Left renal pelvis (tissue), 4 donors: ENCODE measurements around the gene ASPG. TPM values are rescaled to one million over a fixed set of nuclear protein-coding genes. Genes with fewer than 3 reads are reported as not detected.
"Not testable (repeated sequence)": the region's sequence is repeated elsewhere in the genome, so short reads cannot be mapped to it uniquely, and the experiment has no call there.

Experiments used
- DNase-seq, 4 donors: peaks; one replicate each; pipeline ENCODE4 v3.0.0-alpha.2; 2013; ENCODE audit warnings: low read depth in 4 of 4, low spot score in 3 of 4
- polyA plus RNA-seq, 4 donors: library from polyadenylated mRNA; unstranded; fragments of 120-200 nt; gene quantifications; one replicate each; pipeline ENCODE4 v1.2.1, GENCODE V29; 2013; ENCODE audit not compliant: insufficient read length in 4 of 4

The ASPG gene
- polyA plus RNA-seq, 4 donors = 1.4 to 18.9 (median 10.0) TPM

DNA sequence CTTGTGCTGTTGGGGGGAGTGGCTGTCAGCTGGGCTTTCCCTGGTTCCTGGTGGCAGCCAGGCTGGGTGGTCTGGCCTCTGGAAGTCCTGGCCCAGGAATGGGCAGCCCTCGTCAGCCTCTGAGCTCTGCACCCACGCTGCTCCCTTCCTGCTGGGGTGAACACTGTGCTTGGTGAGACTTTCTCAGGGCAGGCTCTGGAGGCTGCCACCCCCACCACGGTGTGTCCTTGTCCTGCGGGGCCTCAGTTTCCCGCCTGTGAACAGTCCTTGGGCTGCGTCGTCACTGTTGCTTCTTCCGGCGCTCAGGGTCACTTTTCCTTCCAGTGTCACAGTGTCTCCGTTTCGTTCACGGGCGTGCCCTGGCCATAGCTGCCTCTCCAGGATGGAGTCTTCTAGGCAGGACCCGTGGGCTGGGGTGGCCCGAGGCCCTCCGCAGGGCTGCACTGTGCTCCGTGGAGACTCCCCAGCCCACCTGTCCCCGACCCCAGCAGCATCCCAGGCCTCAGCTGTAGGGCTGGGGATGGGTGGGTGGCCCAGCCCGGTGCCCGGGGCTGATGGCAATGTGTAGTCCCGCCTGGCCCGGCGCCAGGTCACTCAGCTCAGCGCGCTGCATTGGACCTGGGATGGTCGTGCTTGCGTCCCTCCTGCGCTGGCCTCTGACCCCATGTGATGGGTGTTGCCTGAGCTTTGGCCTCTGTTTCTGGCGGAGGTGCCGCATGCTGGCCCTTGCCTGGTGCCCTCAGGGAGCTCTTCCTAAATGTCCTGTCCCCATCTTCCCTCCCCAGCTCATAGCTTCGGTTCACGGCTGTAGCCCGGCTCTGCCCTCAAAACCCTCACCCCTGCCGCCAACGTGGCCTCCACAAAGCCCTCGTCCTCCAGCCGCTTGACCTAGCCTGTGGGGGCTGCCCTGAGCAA lies 59.7 kb downstream of the ASPG start:
- DNase-seq = no peak

DNA sequence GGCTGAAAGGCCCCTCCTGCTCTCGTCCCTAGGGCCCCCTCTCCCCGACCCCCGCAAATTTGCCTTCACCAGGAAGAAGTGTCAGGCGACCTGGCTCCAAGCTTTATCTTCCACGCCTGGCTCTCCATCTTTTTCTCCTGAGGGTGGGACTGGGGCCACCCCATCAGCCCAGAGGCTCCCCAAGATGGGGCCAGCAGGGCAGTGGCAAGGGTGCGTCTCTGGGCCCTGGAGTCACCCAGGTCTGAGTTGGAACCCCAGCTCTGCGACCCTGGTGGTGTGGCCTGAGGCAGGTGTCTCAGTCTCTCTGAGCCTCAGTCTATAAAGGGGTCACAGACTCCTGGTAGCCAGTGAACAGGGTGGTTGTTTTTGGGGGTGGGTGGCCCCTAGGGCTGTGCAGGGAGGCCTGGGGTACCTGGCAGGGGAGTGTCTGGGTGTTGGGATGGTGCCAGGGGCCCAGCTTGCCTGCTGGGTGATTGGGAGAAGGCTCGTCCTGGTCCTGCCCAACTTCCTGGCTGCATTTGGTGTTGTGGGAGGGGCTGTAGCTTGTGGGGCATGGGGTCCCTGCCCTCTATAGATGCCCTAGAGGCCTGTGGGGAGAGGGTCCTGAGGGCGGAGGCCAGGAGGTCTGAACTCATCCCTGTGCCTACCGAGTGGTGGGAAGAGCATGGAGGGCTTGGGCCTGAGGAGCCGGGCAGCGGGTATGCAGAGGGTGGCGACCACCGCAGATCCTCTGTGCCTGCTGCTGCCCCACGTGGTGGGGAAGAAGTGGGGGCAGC lies 60.5 kb downstream of the ASPG start:
- DNase-seq = no peak

DNA sequence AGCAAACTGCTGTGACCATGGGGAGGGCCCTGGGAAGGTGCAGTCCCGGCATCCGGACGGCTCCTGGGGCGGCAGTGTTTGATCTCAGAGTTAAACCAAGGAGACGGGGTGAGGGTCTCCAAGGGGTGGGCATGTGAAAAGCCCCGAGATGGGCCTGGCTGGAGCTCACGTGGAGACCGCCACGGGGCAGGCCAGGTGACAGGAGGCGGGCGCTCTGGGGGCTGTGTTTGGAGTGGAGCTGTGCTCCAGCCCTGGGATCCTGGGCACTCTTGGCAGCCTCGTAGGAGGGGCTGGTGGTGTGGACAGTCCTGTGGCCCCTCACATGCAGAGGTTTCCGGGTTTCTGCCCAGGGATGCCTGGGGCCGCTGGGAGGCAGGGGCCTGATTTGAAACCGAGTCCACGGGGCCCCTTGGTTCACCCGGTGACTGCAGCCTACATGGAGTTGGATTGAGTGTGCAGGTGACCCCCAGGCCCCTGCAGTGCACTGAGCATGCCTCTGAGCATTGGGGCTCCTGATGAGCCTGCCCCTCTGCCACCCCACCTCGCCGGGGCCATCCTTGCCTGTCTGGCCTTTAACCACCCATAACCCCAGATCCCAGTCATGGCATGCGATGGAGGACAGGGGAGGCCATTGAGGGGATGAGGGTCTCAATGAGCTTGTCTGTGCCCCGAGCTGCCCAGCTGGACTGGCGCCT lies 61.3 kb downstream of the ASPG start:
- DNase-seq = no peak

DNA sequence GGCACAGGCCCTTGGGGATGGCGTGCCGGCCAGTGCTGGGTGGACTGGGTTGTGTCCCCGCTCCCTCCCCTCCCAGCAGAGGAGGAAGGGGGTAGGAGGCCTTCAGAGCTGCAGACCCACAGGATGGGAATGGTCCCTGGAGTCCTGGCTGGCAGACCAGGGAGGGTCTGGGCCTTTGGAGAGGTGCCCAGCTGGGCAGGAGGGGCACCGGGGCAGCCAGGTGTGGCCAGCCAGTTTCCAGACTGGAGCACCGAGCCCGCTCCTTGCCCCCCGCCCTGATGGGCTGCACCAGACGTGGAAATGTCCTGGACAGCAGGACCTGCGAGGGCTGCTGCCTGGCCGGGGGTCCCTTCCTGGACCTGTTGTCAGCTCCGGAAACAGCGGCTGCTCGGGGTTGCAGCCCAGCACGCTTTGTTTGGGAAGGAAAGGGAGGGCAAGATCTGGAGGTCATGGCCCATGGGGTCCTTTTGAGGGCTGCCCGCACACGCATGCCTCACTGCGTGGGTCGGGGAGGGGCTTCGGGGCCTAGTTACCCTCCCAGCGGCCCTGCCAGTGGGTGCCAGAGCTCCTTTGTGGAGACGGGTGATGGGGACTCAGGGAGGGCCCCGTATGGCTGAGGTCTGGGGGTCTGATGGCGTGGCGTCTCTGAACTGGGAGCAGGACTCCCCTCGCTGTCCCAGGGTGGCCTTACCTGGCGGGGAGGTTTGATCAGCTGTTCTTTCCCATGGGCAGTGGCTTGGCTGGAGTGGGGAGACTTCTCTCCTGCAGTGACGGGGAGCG lies 62.0 kb downstream of the ASPG start:
- DNase-seq = no peak

DNA sequence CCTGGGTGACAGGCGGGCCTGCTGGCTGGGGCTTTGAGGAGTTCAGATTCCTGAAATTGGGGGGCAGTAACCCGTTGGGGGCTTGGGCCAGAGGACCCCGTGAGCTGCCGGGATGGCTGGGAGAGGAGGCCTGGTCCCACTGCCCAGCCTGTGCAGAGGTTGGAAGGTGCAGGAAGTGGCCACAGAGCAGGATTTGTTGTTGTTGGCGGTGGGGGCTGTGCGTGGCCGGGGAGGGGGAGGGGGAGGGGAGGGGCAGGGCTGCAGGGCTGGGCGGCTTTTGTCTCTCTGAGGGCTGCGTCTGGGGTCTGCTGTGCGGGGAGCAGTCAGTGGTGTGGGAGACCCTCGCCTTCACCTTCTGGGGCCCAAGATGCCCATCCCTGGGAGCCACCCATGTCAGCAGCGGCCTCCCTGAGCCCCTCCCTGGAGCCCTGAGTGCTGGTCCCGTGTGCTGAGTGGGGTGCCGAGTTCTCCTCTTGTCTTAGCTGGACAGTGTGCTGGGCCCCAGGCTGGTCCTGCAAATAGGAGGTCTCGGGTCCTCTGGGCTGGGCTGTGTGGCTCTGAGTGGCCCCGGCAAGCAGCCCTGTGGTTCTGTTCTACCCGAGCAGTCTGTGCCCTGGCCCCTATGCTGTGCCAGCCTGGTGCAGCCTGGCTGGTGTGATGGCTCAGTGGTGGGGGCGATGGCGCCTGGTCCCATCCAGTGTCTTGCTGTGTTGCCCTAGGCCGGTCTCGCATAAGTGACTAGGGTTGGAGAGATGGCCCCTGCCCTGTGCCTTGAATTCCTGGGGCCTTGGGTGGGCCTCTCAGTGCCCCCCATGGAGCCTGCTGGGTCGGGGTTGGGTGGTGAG lies 63.2 kb downstream of the ASPG start:
- DNase-seq = no peak

DNA sequence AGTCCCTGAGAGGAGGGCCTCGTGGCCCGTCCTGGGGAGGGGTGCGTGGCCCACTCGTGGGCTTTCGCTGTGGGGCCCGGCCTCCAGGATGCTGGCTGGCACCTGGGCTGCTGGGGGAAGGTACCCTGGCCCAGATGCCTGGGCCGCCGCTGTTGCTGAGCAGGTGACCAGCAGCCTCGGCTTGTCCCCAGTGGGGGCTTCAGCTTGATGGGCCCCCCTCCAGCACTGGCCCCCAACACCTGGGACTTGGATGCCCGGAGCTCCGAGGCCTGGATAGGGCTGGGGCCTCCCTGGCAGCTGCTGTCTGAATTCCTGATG lies 63.7 kb downstream of the ASPG start:
- no peak for DNase-seq

DNA sequence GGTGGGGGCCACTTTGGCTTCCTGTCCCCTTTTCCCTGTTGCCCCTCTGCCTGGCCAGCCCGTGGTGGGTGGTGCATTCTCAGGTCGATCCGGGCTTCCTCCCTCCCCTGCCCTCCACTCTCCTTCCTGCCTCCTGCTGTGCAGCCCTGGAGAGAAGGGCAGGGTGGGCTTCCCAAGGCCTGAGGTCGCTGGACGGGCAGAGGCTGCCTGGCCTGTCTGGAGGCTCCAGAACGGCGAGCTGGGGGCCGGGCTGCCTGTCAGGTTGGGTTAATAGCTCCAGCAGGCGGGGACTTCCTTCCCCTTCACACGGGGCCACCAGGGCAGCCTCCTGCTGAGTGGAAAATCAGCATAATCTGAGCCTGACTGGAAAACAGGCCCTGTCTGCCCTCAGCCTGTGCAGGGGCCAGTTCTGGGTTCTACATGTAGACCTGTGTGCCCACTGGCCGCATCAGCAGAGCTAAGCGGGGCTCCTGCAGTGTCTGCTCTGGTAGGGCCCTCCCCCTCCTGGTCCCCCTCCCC lies 64.2 kb downstream of the ASPG start:
- no peak for DNase-seq

DNA sequence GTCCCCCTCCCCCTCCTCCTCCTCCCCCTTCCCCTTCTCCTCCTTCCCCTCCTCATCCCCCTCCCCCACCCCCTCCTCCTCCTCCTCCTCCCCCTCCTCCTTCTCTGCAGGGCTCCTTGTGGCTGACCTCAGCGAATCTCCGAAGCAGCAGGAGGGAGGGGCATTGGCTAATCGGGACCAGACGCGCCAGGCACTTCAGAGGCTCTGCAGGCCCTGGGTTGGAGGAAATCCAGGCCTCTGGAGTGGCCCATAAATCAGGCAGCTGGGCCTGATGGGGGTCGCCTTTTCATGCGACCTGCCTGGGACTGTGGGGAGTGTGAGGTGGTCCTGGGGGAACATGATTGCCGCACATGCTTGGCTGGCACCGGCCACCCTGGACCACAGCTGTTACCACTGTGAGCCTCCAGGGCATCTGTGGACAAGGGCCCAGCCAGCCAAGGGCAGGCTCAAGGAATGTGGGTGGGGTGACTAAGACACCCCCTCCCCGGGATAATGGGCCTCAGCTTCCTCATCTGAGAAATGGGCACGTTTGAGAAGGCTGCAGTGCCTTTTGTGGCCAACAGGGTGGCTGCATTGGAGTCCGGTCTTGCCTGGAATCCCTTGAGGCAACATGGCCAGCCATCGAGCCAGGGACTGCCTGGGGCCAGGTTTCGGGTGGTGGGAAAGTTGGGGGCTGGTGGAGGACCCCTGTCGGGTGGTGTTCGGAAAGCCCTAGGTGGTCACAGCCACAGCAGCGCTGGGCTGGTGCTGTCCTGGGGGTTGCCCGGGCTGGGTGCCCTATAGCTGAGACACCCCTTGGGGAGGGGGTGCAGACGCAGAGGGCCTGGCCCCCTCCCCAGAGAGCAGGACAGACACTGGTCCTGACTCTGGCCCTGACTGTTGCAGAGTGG lies 64.9 kb downstream of the ASPG start:
- DNase-seq = no peak

DNA sequence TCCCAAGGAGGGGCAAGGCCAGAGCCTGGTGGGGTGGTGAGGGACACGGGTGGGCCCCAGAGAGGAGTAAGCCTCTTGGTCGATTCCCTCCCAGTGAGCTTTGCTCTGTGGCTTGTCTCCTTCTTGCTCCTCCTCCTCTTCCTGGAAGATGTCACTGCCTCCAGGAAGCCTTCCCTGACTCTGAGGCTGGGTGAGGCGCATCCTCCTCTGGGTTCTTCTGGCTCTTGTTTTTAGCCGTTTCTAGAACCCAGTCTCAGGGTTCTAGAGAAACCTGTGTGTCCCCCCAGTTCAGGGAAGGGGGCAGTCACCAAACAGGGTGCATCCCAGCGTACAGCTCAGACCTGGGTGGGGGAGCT lies 65.5 kb downstream of the ASPG start:
- DNase-seq = no peak

DNA sequence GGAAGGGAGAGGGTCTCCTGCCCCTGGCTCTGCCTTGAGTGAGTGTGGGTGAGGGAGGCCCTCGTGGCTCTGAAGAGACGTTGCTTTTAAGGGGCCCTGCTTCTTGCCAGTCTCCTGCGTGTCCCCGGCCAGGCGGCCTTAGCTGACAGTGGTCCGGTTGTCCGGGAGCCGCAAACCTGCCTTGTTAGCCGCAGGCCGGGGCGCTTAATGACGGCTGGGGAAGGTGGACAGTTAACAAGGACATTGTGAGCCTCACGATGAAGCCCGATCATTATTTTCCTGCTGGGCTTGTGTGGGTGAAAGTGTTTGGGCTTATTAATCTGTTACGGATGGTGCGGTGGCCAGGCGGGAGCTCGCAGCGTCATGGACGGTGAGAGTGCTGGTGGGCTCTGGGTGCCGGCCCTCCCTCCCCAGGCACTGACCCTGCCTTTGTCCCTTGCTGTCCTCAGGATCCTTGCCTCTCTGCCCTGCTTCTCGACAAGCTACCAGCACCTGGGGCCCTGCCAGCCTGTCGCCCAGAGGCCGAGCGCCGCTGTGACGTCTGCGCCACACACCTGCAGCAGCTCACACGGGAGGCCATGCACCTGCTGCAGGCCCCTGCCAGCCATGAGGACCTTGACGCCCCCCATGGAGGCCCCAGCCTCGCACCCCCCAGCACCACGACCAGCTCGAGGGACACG lies 66.2 kb downstream of the ASPG start:
- DNase-seq = no peak

DNA sequence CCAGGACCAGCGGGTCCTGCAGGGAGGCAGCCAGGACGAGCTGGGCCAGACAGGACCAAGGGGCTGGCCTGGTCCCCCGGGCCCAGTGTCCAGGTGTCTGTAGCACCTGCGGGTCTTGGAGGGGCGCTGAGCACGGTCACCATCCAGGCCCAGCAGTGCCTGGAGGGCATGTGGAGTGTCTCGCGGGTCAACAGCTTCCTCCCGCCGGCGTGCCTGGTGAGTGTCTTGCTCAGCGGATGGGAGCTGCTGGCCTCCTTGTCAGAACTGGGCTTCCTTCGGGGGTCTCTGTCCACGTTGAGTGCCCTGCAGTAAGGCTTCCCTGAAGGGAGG lies 66.7 kb downstream of the ASPG start:
- no peak for DNase-seq

DNA sequence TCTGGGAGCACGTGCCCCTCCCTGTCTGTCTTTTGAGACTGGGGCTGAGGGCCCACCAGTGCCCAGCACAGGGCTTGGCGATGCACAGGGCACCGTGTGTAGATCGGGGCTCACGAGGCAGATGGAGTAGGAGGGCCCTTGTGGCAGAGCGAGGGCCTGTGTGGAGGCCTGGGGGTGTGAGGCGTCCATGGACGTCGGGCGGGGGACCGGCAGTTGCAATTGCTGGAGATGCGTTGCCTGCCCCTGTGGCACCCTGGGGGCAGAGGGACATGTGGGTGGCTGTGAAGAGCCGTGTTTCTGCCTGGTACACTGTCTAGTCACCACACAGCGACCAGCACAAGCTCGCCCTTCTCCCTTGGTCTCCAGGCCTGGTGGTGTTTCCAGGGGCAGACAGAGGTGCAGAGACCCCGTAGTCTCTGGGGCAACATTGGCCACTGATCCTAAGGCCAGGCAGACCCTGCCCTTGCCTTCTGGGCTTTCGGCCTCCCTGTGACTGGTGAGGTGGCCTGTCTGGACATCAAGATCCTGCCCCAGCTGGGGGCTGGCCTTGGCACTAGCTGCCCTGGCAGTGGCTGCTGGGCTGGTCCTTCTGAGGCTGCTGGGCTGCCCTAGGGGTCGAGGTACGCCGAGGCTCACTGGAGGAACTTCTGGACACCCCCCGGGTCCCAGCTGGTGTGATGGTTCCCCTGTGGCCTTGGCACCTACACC lies 67.3 kb downstream of the ASPG start:
- DNase-seq = no peak

DNA sequence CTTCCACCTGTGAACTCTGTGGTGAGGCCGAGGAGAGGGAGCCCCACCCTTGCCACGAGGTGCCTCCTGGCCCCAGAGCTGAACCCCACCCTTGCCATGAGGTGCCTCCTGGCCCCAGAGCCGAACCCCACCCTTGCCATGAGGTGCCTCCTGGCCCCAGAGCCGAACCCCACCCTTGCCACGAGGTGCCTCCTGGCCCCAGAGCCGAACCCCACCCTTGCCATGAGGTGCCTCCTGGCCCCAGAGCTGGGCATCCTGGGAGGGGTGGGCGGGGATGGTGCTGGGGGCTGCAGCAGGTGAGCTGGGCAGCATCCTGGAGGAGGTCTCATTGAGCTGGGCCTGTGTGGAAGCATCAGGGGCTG lies 67.9 kb downstream of the ASPG start:
- DNase-seq = not testable (repeated sequence)

DNA sequence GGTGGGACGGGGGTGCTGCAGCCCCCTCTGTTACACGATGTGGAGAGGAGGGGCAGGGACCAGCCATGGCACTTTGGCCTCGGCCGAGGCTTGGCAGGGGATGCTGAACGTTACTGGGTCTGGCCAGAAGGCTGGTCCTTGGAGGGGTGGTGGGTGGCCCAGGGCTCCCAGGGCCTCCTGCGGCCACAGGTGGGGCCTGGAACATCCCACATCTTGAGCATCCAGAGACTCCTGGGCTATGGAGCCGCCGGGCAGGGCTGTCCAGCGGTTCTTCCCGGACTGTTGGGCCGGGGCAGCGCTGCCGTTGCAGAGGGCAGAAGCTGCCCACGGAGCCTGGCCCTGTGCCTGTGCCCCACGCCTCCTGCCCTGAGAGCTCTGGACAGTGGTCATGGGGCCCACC lies 68.7 kb downstream of the ASPG start:
- DNase-seq = no peak

DNA sequence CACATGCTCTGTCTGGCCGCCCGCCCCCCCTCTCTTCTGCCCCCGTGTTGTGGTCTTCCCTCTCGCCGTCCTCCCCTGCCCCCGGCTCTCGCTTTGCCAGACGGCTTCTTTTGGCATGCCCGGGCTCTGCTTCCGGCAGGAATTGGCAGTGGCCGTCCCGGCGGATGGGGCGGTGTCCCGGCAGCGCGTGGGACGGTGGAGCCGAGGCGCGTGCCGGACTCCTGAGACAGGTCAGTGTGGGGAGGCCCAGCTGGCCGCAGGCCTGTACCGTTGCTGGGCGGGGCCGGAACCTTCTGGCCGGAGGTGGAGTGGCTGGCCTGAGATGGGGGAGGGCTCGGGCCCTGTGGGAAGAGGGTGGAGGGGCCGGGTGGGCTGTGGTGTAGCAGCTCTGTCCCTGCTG lies 70.0 kb downstream of the ASPG start:
- no peak for DNase-seq

DNA sequence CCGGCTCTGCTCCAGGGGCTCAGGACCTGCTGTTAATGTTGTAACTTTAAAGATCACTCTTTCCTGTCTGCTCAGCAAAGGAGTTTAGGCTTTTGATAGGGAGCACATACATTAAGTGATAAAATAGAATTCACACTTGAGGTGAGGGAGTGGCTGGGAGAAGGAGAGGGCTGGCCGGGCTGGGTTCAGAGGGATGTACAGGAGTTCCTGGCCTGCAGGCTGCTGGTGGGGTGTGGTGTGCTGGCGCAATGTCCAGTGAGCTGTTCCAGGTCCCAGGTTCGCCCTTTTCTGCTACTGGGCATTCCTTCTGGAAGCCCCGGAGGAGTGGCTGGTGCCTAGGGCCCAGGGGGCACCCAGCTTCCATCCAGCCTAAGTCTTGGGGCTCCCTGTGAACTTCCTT lies 70.6 kb downstream of the ASPG start:
- DNase-seq = no peak

DNA sequence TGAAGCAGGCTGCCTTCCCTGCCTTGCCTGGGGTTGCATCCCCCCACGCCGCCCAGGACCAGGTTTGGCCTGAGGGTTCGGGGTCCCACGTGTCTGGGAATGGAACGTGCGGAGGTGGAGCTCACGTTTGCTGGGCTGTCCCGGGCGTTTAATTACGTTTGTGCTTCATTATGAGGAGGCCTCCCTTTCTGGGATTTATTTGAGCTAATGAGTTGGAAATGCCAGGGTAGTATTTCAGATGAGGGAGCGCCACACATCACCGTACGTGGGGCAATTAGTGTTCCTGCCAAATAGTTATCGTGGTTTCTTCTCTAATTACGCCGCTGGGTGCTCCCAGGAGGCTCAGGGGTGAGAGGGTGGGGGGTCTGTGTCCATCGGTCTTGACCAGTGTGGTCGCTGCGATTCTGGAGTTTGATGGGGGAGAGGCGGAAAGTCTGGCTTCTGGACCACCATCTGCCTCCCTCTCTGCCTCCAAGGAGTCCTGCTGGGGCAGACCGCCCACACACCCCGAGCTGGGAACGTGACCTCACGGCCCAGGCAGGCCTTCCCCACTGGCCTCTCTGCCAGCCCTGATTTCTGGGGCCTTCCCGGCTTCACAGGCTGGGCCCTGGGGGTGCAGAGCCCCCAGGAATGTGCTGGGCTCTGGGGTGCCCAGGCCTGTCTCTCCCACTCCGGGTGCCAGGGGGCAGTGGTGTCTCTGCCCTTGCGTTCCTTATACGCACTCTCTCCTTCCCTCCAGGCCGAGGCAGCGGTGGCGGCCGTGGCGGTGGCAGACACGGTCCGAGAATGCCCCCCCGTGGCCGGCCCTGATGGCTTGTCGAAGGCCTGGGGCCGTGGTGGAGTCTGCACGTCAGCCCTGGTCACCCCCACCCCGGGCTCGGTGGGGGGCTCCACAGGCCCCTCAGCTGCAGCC lies 71.8 kb downstream of the ASPG start:
- no peak for DNase-seq
